ENCODE results near the gene SPACA6.
"Not testable (repeated sequence)": the region's sequence is repeated elsewhere in the genome, so short reads cannot be mapped to it uniquely, and the experiment has no call there.

SPACA6 gene

DNA sequence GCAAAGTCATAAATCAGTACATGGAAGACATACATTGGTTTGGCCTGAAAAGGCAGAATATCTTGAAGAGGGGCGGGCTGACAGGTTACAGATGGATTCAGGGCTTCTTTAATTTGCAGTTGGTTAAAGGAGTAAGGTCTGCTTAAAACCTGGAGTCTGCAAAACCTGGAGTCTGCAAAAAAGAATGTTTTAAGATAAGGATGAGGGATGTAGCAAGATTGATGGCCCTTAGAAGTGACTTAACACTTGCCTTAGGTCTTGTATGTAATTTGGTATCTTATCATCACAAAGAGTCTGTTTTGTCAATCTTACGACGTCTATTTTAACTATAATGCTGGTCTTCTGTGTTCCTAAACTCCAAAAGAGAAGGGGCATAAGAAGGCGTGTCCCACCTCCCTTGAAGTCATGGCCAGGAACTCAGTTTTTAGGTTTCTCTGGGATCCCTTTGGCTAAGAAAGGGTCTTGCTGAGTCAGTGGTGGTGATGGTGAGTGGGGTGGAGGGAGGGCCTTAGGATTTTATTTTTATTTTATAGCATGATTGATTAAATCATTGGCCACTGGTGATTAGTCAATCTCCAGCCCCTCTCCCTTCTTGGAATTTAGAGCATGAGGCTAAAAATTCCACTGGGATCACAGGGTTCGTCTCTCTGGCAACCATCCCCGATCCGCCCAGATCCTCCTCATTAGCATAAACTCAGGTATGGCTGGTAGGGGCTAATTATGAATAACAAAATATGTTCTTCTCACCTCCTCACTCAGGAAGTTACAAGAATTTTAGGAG lies 40.8 kb downstream of the SPACA6 start:
- no peak for DNase-seq (ENCODE audit: low spot score)

- DNase-seq (ENCODE audit: low spot score), result no peak
These were observed 42.8 kb downstream of the SPACA6 start for GRCh38 chr19:51735759-51736449.

DNA sequence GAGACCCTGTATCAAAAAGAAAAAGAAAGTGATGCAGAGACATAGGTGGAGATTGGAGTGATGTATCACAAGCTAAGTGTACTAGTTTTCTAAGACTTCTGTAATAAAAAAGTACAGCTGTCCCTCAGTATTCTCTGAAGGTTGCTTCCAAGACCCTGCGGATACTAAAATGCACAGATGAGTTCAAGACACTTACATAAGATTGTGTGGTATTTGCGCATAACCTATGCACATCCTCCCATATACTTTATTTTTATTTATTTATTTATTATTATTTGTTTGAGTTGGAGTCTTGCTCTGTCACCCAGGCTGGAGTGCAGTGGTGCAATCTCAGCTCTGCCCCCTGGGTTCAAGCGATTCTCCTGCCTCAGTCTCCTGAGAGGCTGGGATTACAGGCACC lies 44.3 kb downstream of the SPACA6 start:
- no peak for DNase-seq (ENCODE audit: low spot score)

DNA sequence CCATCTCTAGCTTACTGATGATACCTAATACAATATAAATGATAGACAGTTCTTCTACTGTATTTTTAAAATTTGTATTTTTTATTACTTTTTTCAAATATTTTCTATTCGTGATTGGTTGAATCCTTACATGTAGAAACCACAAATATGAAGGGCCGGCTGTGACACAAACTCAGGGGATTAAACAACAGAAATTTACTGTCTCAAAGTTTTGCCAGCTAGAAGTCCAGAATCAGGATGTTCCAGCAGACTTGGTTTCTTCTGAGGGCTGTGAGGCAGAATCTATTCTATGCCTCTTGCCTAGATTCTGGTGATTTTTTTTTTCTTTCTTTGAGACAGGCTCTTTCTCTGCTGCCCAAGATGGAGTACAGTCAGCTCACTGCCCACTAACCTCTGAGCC lies 44.8 kb downstream of the SPACA6 start:
- no peak for DNase-seq (ENCODE audit: low spot score)

- not testable (repeated sequence) for DNase-seq (ENCODE audit: low spot score)
These were observed 45.4 kb downstream of the SPACA6 start for GRCh38 chr19:51738523-51738922.

DNA sequence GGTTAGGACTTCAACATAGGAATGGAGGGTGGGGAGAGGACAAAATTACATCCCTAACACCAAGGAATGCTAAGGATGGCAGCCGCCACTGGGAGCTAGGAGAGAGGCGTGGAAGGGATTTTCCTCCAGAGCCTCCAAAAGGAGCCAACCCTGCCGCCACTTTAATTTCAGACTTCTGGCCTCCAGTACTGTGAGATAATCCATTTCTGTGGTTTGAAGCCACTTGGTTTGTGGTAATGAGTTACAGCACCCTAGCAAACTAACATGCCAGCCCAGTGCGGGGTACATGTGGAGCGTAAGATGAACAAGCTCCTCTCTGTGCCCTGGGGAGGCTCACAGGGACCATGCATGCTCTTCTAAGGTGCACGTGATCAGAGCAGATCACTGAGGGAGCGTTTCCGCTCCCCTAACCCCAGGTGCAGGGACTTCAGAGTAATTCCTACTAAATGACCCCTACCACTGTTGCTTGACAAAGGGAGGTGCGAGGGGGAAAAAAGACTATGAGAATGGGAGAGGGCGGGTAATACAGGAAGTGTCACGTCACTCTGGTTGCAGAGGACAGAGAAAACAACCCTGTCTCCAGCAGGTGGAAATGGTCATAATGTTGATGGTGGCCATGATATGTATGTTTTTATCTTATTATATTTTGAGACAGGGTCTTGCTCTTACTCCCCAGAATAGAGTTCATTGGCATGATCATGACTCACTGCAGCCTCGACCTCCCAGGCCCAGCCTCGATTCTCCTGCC lies 46.5 kb downstream of the SPACA6 start:
- DNase-seq (ENCODE audit: low spot score), result no peak

DNA sequence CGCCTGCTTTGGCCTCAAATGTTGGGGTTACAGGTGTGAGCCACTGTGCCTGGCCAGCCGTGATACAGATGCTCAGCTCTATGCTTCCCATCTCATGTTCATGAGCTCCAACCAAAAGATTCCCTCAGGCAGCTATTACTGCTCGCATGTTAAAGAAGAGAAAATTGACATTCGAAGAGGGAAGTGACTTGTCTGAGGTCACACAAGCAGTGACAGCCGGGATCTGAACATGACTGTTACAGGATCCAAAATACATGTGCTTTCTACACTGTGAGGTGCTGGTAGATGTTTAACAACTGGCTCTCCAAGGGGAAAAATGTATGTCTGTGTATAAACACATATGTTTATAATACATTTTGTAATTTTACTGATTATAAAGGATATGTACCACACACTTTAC lies 47.2 kb downstream of the SPACA6 start:
- DNase-seq (ENCODE audit: low spot score), result no peak

- no peak for DNase-seq (ENCODE audit: low spot score)
These were observed 49.7 kb downstream of the SPACA6 start for GRCh38 chr19:51742789-51743188.

- DNase-seq (ENCODE audit: low spot score), result no peak
These were observed 50.3 kb downstream of the SPACA6 start for GRCh38 chr19:51743405-51743804.

DNA sequence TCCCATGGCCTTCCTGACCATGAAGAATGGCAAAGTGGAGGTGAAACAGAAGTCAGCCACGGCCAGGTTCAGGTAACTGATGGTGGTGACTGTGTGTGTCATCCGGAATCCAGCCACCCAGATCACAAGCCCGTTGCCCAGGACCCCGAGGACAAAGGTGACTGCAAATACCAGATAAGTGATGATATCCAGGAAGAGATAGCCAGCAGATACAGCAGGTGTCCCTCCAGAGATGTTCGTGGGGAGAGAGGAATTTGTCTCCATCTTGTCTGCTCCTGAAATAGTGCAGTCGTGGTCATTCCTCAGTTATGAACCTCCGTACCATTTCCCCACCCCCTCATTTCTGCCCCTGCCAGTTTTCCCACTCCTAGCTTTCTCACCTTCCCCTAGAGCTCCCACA lies 53.6 kb downstream of the SPACA6 start:
- no peak for DNase-seq (ENCODE audit: low spot score)

DNA sequence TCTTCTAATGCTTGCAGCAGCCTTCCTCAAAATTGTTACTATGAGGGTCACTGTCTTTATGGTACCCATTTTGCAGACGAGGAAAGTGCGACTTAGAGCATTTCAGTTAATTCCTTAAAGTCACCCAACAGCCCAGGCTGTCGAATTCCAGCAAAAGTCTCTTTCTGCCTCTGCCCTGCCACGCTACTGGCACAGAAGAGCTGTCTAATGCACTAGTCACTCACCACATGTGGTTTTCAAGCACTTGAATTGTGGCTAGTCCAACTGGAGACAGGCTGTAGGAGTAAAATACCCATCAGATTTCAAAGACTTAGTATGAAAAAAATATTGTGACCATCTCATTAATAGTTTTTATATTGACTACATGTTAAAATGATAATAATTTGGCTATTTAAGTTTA lies 56.8 kb downstream of the SPACA6 start:
- DNase-seq (ENCODE audit: low spot score), result no peak

DNA sequence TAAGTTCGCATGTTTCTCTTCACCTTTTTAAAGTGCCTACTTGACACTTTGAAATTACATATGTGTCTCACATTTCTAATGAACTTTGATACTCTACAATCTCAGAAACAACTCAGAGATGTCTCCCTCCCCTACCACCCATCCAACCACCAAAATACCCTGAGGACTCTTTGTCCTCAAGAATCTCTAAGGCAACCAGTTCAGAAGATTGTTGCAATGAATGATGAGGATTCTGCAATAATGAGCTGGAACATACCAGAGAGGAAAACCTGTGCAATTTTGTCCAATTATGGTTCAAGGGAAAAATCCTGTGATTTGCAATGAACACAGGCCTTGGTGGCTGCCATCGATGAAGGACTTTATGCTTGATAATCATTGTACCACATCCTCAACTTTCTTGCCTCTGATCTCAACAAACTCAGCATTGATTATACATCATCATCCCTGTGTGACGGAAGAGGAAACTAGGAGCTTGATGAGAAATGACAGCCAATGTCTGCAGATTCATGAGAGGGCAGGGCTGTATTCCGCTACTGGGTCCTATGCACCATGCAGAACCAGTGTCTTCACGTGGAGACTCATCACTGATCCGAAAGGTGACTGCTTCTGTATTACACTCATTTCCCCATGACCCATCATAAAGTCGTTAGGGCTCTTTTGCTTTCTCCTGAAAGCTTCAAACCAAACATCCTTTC lies 57.4 kb downstream of the SPACA6 start:
- no peak for DNase-seq (ENCODE audit: low spot score)

DNA sequence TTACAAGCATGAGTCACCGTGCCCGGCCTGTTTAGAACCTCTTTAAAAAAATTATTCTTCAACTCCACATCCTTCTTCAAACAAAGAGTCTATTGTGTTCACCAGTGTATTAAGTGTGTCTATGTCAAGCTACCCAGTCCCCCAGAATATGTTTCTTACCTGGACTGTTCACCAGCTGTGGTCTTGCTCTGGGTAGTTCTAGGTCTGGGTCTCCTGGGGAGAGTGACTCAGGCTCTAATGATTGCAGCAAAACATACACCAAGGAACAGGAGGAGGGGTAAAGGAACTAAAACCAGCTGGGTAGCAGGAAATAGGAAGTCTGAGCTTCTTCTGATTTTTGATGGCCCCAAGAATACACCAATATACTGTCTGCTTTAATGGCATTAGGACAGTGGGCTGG lies 58.5 kb downstream of the SPACA6 start, which contains the start of gene FPR1:
TSS of gene FPR1 (minus strand) at position 224 of the 400 bp plus-strand sequence. CDS start 4,884 bp downstream, outside the sequence.
- DNase-seq (ENCODE audit: low spot score), result peak; percentile 15

DNA sequence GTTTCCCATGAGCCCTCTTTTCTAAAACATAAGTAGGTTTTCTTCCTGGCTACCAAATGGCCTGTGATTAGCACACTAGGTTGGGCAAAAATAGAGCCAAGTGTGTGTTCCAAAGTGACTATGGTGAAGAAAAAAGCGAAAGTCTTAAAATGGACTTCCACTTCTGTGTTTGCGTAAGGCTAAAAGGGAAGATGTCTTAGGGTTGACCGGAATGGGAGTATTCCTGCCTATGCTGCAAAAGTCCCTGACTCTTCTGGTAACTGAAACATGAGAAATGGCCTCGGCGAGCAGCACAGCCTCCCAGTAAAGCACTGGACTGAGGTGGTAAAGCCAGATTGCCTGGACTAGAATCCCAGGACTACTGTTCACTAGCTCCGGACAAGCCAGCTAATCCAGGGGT lies 61.0 kb downstream of the SPACA6 start:
- no peak for DNase-seq (ENCODE audit: low spot score)

GRCh38 chr19:51754770-51755169 lies 61.6 kb downstream of the SPACA6 start:
- DNase-seq (ENCODE audit: low spot score), result no peak

Data from germinal center (tissue), 1 donor.